H9 (cell line): ENCODE results near the gene GRIN2A. TPM values are rescaled to one million over a fixed set of nuclear protein-coding genes. Genes with fewer than 3 reads are reported as not detected.

Experiments used
- DNase-seq: peaks from one replicate; pipeline ENCODE4 v3.0.0-alpha.2; 2017
- H2AFZ ChIP-seq: one replicate; pipeline ENCODE4 v1.6.1; 2013; ENCODE audit warnings: mild to moderate bottlenecking, low read length, control low read depth, moderate library complexity
- H2AK5ac ChIP-seq: 2 replicates; pipeline ENCODE4 v1.6.1; 2013; ENCODE audit warnings: low read length, control low read depth, mixed read lengths; ENCODE audit not compliant: insufficient read length
- H2BK120ac ChIP-seq: one replicate; pipeline ENCODE4 v1.6.1; 2013; ENCODE audit warnings: low read depth, mild to moderate bottlenecking, low read length, control low read depth, inconsistent platforms; ENCODE audit not compliant: poor library complexity, severe bottlenecking
- H2BK12ac ChIP-seq: 2 replicates; pipeline ENCODE4 v1.6.1; 2013; ENCODE audit warnings: low read length, control low read depth, mixed read lengths, low read depth; ENCODE audit not compliant: insufficient read length
- H2BK15ac ChIP-seq: 2 replicates; pipeline ENCODE4 v1.6.1; 2013; ENCODE audit warnings: low read depth, low read length, control low read depth
- H2BK20ac ChIP-seq: one replicate; pipeline ENCODE4 v1.6.1; 2013; ENCODE audit warnings: low read depth, mild to moderate bottlenecking, low read length, control low read depth, inconsistent platforms; ENCODE audit not compliant: poor library complexity, severe bottlenecking
- H2BK5ac ChIP-seq: 2 replicates; pipeline ENCODE4 v1.6.1; 2013; ENCODE audit warnings: low read length, control low read depth, mixed read lengths; ENCODE audit not compliant: insufficient read length
- H3K14ac ChIP-seq: 2 replicates; pipeline ENCODE4 v1.6.1; 2013; ENCODE audit warnings: low read length, control low read depth; ENCODE audit not compliant: insufficient read depth
- H3K18ac ChIP-seq: 2 replicates; pipeline ENCODE4 v1.6.1; 2013; ENCODE audit warnings: low read depth, mild to moderate bottlenecking, mixed read lengths, low read length, control low read depth; ENCODE audit not compliant: insufficient read length
- H3K23ac ChIP-seq: 2 replicates; pipeline ENCODE4 v1.6.1; 2013; ENCODE audit warnings: low read length, control low read depth, mixed read lengths, low read depth; ENCODE audit not compliant: insufficient read length
- H3K23me2 ChIP-seq: 2 replicates; pipeline ENCODE4 v1.6.1; 2013; ENCODE audit warnings: low read depth, mild to moderate bottlenecking, mixed read lengths, low read length, control low read depth; ENCODE audit not compliant: insufficient read length, poor library complexity, severe bottlenecking
- H3K27ac ChIP-seq: 2 replicates; pipeline ENCODE4 v1.5.1; 2013; ENCODE audit warnings: low read length, control low read depth, mixed read lengths, low read depth; ENCODE audit not compliant: insufficient read length
- H3K27me3 ChIP-seq: 2 replicates; pipeline ENCODE4 v1.6.1; 2013; ENCODE audit warnings: low read length, control low read depth, inconsistent platforms; ENCODE audit not compliant: insufficient read depth
- H3K4ac ChIP-seq: 2 replicates; pipeline ENCODE4 v1.6.1; 2013; ENCODE audit warnings: low read depth, mild to moderate bottlenecking, control low read depth, inconsistent platforms, low read length, moderate library complexity
- H3K4me1 ChIP-seq: 2 replicates; pipeline ENCODE4 v1.6.1; 2013; ENCODE audit warnings: low read length, control low read depth, inconsistent platforms; ENCODE audit not compliant: insufficient read depth
- H3K4me2 ChIP-seq: 2 replicates; pipeline ENCODE4 v1.6.1; 2013; ENCODE audit warnings: low read length, control low read depth, mixed read lengths; ENCODE audit not compliant: insufficient read length, insufficient read depth
- H3K56ac ChIP-seq: 2 replicates; pipeline ENCODE4 v1.6.1; 2013; ENCODE audit warnings: low read depth, mild to moderate bottlenecking, mixed read lengths, low read length, control low read depth; ENCODE audit not compliant: insufficient read length
- H3K79me1 ChIP-seq: 2 replicates; pipeline ENCODE4 v1.6.1; 2013; ENCODE audit warnings: low read depth, mild to moderate bottlenecking, moderate library complexity, low read length, control low read depth, inconsistent platforms; ENCODE audit not compliant: insufficient read depth, poor library complexity, severe bottlenecking
- H3K79me2 ChIP-seq: 2 replicates; pipeline ENCODE4 v1.6.1; 2013; ENCODE audit warnings: low read length, control low read depth, inconsistent platforms; ENCODE audit not compliant: insufficient read depth
- H3K9ac ChIP-seq: 2 replicates; pipeline ENCODE4 v1.6.1; 2013; ENCODE audit warnings: low read length, control low read depth, mixed read lengths; ENCODE audit not compliant: insufficient read length; ENCODE audit errors: extremely low read depth
- H3K9me3 ChIP-seq: one replicate; pipeline ENCODE4 v1.6.1; 2013; ENCODE audit warnings: low read depth, low read length, inconsistent platforms; ENCODE audit not compliant: control insufficient read depth
- H3T11ph ChIP-seq: one replicate; pipeline ENCODE4 v1.6.1; 2013; ENCODE audit warnings: mild to moderate bottlenecking, low read length, control low read depth, inconsistent platforms
- H4K20me1 ChIP-seq: one replicate; pipeline ENCODE4 v1.6.1; 2013; ENCODE audit not compliant: control insufficient read depth, insufficient read length, insufficient read depth
- H4K5ac ChIP-seq: 2 replicates; pipeline ENCODE4 v1.6.1; 2013; ENCODE audit warnings: low read depth, mild to moderate bottlenecking, mixed read lengths, low read length, control low read depth; ENCODE audit not compliant: insufficient read length
- H4K8ac ChIP-seq: replicated peaks from 2 replicates; pipeline ENCODE4 v1.6.1; 2013; ENCODE audit warnings: low read length, control low read depth, mixed read lengths, low read depth; ENCODE audit not compliant: insufficient read length
- H4K91ac ChIP-seq: 2 replicates; pipeline ENCODE4 v1.6.1; 2013; ENCODE audit warnings: low read depth, mild to moderate bottlenecking, moderate library complexity, mixed read lengths, low read length, control low read depth; ENCODE audit not compliant: insufficient read length
- H3K27ac Mint-ChIP-seq, 3 experiments: 2 replicates in 2 of 3; 3 replicates in 1 of 3; pipeline ENCODE4 v1.8.0; 2020 to 2021; ENCODE audit warnings: mixed read lengths in 3 of 3, mild to moderate bottlenecking in 1 of 3, moderate library complexity in 1 of 3
- H3K27me3 Mint-ChIP-seq: 2 replicates; pipeline ENCODE4 v1.8.0; 2021; ENCODE audit warnings: low read depth, mild to moderate bottlenecking, moderate library complexity, mixed read lengths
- H3K36me3 Mint-ChIP-seq, 3 experiments: 2 replicates in 2 of 3; 3 replicates in 1 of 3; pipeline ENCODE4 v1.8.0; 2020 to 2021; ENCODE audit warnings: low read depth in 3 of 3, mixed read lengths in 3 of 3; ENCODE audit not compliant: insufficient read depth in 1 of 3
- H3K4me1 Mint-ChIP-seq, 2 experiments: 2 replicates each; pipeline ENCODE4 v1.8.0; 2020; ENCODE audit warnings: mixed read lengths in 2 of 2
- H3K4me3 Mint-ChIP-seq, 2 experiments: 2 replicates in 1 of 2; 3 replicates in 1 of 2; pipeline ENCODE4 v1.8.0; 2020 to 2021; ENCODE audit warnings: mild to moderate bottlenecking in 2 of 2, mixed read lengths in 2 of 2, moderate library complexity in 1 of 2
- H3K9me3 Mint-ChIP-seq, 2 experiments: 2 replicates in 1 of 2; 3 replicates in 1 of 2; pipeline ENCODE4 v1.8.0; 2020; ENCODE audit warnings: mild to moderate bottlenecking in 2 of 2, mixed read lengths in 2 of 2, moderate library complexity in 1 of 2
- CTCF ChIP-seq: fragments of 200-600 bp; sonication (generic); conservative IDR thresholded peaks from 3 replicates; pipeline ENCODE4 v1.8.0; 2021; ENCODE audit warnings: antibody characterized with exemption, mild to moderate bottlenecking
- WGBS: extraction: QIAGEN DNeasy Blood & Tissue Kit; methylation state at CpG from one replicate; pipeline ENCODE4 v1.1.7; 2013; ENCODE audit warnings: missing lambda C conversion rate, low lambda C conversion rate, mixed read lengths; ENCODE audit not compliant: insufficient read length; ENCODE audit errors: extremely low coverage; 5-methylcytosine and 5-hydroxymethylcytosine counted together
- total RNA-seq: library from RNA; stranded (reverse); gene quantifications from 2 replicates; pipeline ENCODE4 v1.2.1, GENCODE V29; 2021

GRIN2A gene
- total RNA-seq, 1 experiment from 2014 or later = 1.5 TPM

- no peak overlapping the region for H3K18ac ChIP-seq
- H3K4me1 ChIP-seq = no peaks in the 10 kb centered on the region
- no peak overlapping the region for H2BK20ac ChIP-seq
- H3K23ac ChIP-seq = no peak overlapping the region
- no peaks in the 10 kb centered on the region; a peak in 1 of 7 replicates for H3K36me3 Mint-ChIP-seq
- no peak overlapping the region for H2AFZ ChIP-seq
- DNase-seq = no peak
- H3K4me2 ChIP-seq = no peak overlapping the region
- no peak overlapping the region for H2BK120ac ChIP-seq
- no peak overlapping the region for H3K27ac ChIP-seq
- H3K27me3 Mint-ChIP-seq = no peaks in the 10 kb centered on the region; the same call in none of the 2 replicates
- H3K9ac ChIP-seq = no peak overlapping the region
- no peaks in the 10 kb centered on the region for H3K79me1 ChIP-seq
- H2BK5ac ChIP-seq = no peak overlapping the region
- H4K5ac ChIP-seq = no peak overlapping the region
- H4K20me1 ChIP-seq = no peaks in the 10 kb centered on the region
- H3K4ac ChIP-seq = no peak overlapping the region
- WGBS = no CpG with 5 or more reads among the region's 3 CpGs
- peaks cover 2% of the 10 kb centered on the region for H3K23me2 ChIP-seq
- no peak for TF ChIP-seq CTCF
- no peak overlapping the region for H3T11ph ChIP-seq
- no peaks in the 10 kb centered on the region for H3K27me3 ChIP-seq
- H3K27ac Mint-ChIP-seq = no peak overlapping the region
- H2BK12ac ChIP-seq = no peak overlapping the region
- no peak overlapping the region for H3K4me3 Mint-ChIP-seq
- H3K4me1 Mint-ChIP-seq = no peaks in the 10 kb centered on the region
- no peak overlapping the region for H4K91ac ChIP-seq
- no peaks in the 10 kb centered on the region for H3K79me2 ChIP-seq
- no peaks in the 10 kb centered on the region for H3K9me3 ChIP-seq
- H2BK15ac ChIP-seq = no peak overlapping the region
- no peak overlapping the region for H4K8ac ChIP-seq
- no peaks in the 10 kb centered on the region for H3K9me3 Mint-ChIP-seq
- no peak overlapping the region for H2AK5ac ChIP-seq
- no peak overlapping the region for H3K56ac ChIP-seq
- no peak overlapping the region for H3K14ac ChIP-seq
Observed at GRCh38 chr16:9906218-9906617, 276.0 kb downstream of the GRIN2A start.
